ENCODE results near the gene PNMA3. TPM values are rescaled to one million over a fixed set of nuclear protein-coding genes. Genes with fewer than 3 reads are reported as not detected.
"Not testable (repeated sequence)": the region's sequence is repeated elsewhere in the genome, so short reads cannot be mapped to it uniquely, and the experiment has no call there.

PNMA3 gene
- total RNA-seq, 1 donor from 2014 or later = 0.67 TPM

GRCh38 chrX:153064061-153064460 lies 7.8 kb downstream of the PNMA3 start:
- TF ChIP-seq CTCF (IDR thresholded peaks at IDR 0.05) = no peak
- no peak overlapping the region for H3K27ac Mint-ChIP-seq (ENCODE audit: unreplicated experiment)
- peaks cover 4% of the 10 kb centered on the region for H3K4me1 Mint-ChIP-seq (ENCODE audit: low read depth)
- H3K27me3 Mint-ChIP-seq (ENCODE audit: low read depth) = no peaks in the 10 kb centered on the region
- no peaks in the 10 kb centered on the region for H3K36me3 Mint-ChIP-seq (ENCODE audit: low read depth)
- H3K9me3 Mint-ChIP-seq (ENCODE audit: low read depth) = peaks cover 3% of the 10 kb centered on the region
- no peak overlapping the region for H3K4me3 Mint-ChIP-seq (ENCODE audit: unreplicated experiment)
- DNase-seq (ENCODE audit: low spot score) = no peak

GRCh38 chrX:153065389-153065788 lies 9.1 kb downstream of the PNMA3 start:
- Mint-ChIP-seq H3K27ac (ENCODE audit: unreplicated experiment) (no peak overlapping the region), H3K4me3 (ENCODE audit: unreplicated experiment) (no peak overlapping the region), H3K4me1 (ENCODE audit: low read depth) (peaks cover 4% of the 10 kb centered on the region), H3K27me3 (ENCODE audit: low read depth) (no peaks in the 10 kb centered on the region), H3K36me3 (ENCODE audit: low read depth) (no peaks in the 10 kb centered on the region), H3K9me3 (ENCODE audit: low read depth) (peaks cover 3% of the 10 kb centered on the region)
- DNase-seq (ENCODE audit: low spot score) = no peak
- no peak for TF ChIP-seq CTCF (IDR thresholded peaks at IDR 0.05)

GRCh38 chrX:153066402-153066801 lies 10.1 kb downstream of the PNMA3 start:
- not testable (repeated sequence) for H3K27me3 Mint-ChIP-seq (ENCODE audit: low read depth); H3K36me3 Mint-ChIP-seq (ENCODE audit: low read depth); DNase-seq (ENCODE audit: low spot score); H3K4me3 Mint-ChIP-seq (ENCODE audit: unreplicated experiment); H3K27ac Mint-ChIP-seq (ENCODE audit: unreplicated experiment); H3K9me3 Mint-ChIP-seq (ENCODE audit: low read depth); H3K4me1 Mint-ChIP-seq (ENCODE audit: low read depth)

GRCh38 chrX:153071909-153072583 lies 15.8 kb downstream of the PNMA3 start, which contains the start of gene PNMA6A:
Gene PNMA6A (plus strand): TSS chrX:153072454. CDS start chrX:153073063, 609 bp downstream.
- not testable (repeated sequence) for H3K4me3 Mint-ChIP-seq (ENCODE audit: unreplicated experiment); H3K36me3 Mint-ChIP-seq (ENCODE audit: low read depth); DNase-seq (ENCODE audit: low spot score); H3K27me3 Mint-ChIP-seq (ENCODE audit: low read depth); H3K4me1 Mint-ChIP-seq (ENCODE audit: low read depth); H3K9me3 Mint-ChIP-seq (ENCODE audit: low read depth); H3K27ac Mint-ChIP-seq (ENCODE audit: unreplicated experiment)

GRCh38 chrX:153073331-153073730 lies 17.1 kb downstream of the PNMA3 start:
- not testable (repeated sequence) for H3K4me1 Mint-ChIP-seq (ENCODE audit: low read depth); H3K36me3 Mint-ChIP-seq (ENCODE audit: low read depth); H3K4me3 Mint-ChIP-seq (ENCODE audit: unreplicated experiment)

GRCh38 chrX:153074262-153074899 lies 18.1 kb downstream of the PNMA3 start:
- no peak for DNase-seq (ENCODE audit: low spot score)
- no peak overlapping the region for H3K4me3 Mint-ChIP-seq (ENCODE audit: unreplicated experiment)
- no peaks in the 10 kb centered on the region for H3K4me1 Mint-ChIP-seq (ENCODE audit: low read depth)
- no peaks in the 10 kb centered on the region for H3K9me3 Mint-ChIP-seq (ENCODE audit: low read depth)
- TF ChIP-seq CTCF (IDR thresholded peaks at IDR 0.05) = no peak
- H3K27ac Mint-ChIP-seq (ENCODE audit: unreplicated experiment) = no peak overlapping the region
- no peaks in the 10 kb centered on the region for H3K27me3 Mint-ChIP-seq (ENCODE audit: low read depth)
- H3K36me3 Mint-ChIP-seq (ENCODE audit: low read depth) = peaks cover 2% of the 10 kb centered on the region

More at GRCh38 chrX:153073331-153073730, 17.1 kb downstream of the PNMA3 start:
- H3K27me3 Mint-ChIP-seq (ENCODE audit: low read depth); H3K9me3 Mint-ChIP-seq (ENCODE audit: low read depth); H3K27ac Mint-ChIP-seq (ENCODE audit: unreplicated experiment); DNase-seq (ENCODE audit: low spot score): not testable (repeated sequence)
